OCI-M2 (cell line): ENCODE measurements around the gene CDKL2.
"Not testable (repeated sequence)": the region's sequence is repeated elsewhere in the genome, so short reads cannot be mapped to it uniquely, and the experiment has no call there.

Experiments used
- DNase-seq: peaks from one replicate; lab custom pipeline; 2025; ENCODE audit not compliant: unreplicated experiment; lab: John Stamatoyannopoulos, UW

CDKL2 gene

DNA sequence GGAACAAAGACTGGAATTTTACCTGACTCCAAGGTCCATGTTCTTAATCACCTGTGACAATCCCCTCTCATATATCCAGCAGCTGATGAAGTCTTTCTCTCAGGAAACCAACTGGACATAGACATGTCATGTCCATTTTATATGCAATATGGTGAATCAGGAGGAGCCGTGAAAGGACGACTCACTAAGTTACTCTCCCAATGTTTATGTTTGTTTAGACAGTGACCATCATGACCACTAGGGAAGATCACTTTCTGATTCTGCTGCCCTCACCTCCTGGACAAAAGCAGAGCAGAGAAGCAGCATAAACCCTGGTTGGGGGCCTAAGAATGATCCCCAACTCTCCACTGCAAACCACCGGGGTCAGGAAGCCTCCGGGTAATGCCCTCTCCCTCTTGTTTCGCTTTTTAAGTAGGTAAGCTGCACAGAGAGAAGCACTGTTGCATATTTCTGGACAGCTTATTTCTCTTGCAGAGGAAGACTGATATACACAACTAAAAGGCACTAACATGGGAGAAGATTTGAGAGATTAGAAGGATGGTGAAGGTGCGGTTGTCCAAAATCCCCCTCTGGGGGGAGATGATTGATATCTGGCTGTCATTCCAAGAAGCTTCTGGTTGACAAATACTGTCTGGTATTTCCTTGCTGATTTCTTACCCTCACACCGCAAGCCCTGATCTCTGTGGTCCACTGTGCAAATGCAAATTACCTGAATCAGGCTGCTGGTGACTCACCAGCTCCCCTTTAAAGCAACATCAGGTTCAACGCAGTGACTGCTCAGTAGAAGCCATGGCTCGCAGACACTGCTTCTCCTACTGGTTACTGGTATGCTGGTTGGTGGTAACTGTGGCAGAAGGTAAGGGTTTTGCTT, 74.8 kb downstream of the CDKL2 start, which contains the start of gene ODAPH:
Gene ODAPH (plus strand): TSS at position 773 of the 871 bp plus-strand sequence. CDS start 17 bp downstream, at position 790.
- no peak for DNase-seq

DNA sequence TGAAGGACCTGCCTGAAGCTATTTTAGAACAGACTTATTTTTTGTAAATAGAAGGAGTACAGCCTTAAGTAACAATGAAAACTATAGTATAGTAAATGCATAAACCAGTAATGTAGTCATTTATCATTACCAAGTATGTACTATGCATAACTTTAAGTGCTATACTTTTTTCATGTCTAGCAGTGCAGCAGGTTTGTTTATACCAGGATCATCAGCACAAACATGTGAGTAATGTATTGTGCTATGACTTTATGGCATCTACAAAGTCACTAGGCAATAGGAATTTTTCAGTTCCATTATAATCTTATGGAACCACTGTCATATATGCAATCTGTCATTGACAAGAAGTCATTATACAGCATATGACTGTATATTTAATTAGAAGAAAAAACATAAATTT, 77.9 kb downstream of the CDKL2 start:
- DNase-seq, result no peak

DNA sequence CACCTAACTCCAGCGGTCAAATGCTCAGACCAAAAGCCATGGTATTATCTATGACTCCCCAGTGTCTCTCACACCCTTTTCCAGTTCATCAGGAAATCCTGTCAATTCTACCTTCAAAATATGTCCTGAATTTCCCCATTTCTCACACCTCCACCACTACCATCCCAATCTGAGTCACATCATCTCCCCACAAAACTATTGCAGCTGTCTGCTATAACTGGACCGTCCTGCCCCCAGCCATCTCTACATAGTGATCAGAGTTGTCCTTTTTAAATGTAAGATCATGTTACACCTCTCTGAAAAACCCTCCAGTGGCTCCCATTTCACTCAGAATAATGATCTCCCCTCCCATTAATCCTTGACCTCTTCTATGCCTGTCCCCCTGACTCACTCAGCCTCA, 81.3 kb downstream of the CDKL2 start:
- no peak for DNase-seq

- no peak for DNase-seq
Measured at GRCh38 chr4:75547647-75548387, 82.5 kb downstream of the CDKL2 start.

DNA sequence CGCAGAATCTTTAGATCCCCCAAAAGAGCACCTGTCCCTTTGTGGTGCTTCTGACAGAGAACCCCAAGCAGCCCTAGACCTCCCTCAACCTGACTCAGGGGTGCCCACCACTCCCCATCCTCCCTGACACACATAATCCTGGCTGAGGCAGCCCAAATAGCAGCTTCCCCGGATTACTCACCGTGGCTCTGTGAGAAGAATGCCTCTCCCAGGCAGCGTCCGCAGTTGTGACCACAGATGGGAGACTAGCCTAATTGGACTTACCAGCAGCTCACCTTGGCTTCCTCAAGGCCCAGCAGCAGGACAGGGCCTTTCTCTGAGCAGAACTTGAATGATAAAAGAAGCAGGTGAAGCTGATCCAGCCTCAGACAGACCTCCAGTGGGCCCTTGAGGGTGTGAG, 84.8 kb downstream of the CDKL2 start:
- no peak for DNase-seq

DNA sequence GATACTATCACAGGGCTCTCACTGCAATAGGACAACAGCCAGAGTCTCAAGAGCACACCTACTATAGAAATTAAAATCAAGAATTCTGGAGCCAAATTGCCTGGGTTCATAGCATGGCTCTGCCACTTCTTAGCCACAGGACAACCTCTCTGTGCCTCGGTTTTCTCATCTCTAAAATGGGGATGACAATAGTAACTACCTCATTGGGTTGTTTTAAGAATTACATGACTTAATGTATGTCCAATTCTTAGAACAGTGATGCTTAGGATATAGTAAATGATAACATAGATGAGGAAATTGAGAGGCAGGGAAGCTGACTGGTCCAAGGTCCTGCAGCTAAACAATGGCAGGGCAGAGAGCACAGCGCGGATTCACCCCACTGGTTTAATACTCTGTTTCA, 85.5 kb downstream of the CDKL2 start:
- no peak for DNase-seq

DNA sequence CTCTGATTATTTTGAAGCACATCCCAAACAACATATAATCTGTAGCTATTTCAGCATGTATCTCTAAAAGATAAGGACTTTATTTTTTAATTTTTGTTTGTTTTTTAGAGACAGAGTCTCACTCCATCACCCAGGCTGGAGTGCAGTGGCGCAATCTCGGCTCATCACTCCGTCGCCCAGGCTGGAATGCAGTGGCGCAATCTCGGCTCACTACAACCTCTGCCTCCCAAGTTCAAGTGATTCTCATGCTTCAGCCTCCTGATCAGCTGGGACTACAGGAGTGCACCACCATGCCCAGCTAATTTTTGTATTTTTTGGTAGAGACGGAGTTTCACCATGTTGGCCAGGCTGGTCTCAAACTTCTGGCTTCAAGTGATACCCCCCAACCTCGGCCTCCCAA, 86.1 kb downstream of the CDKL2 start:
- not testable (repeated sequence) for DNase-seq

DNA sequence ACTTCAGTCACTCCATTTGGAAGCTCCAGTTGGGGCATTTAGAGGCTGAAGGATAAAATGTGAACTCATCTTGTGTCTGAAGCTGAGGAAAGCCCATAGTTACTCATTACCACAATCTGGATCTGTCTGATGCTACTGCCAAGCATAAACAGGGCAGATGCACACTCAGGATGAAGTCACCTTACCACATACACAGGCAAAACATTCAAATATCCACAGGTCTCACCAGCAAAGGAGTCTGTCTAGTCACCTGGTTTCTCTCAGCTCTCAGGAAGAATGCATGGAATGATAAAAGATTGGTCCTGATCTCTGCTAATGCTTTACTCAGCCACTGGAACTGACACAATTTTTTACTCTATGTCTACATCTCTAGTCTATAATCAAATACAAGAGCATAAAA, 87.5 kb downstream of the CDKL2 start:
- no peak for DNase-seq

GRCh38 chr4:75537308-75537707, 93.0 kb downstream of the CDKL2 start:
- DNase-seq, result not testable (repeated sequence)

GRCh38 chr4:75533926-75534325, 96.4 kb downstream of the CDKL2 start:
- DNase-seq, result not testable (repeated sequence)

GRCh38 chr4:75533339-75533887, 96.9 kb downstream of the CDKL2 start:
- not testable (repeated sequence) for DNase-seq

- DNase-seq, result not testable (repeated sequence)
Measured at GRCh38 chr4:75531536-75532143, 98.7 kb downstream of the CDKL2 start.

- no peak for DNase-seq
Measured at GRCh38 chr4:75530556-75531322, 99.6 kb downstream of the CDKL2 start.
